Activated CD4-positive, CD25-positive, alpha-beta regulatory T cell (primary cell): ENCODE data around the gene TNFRSF6B.

ENCODE experiments used
- DNase-seq, 4 experiments: peaks; one replicate each; lab custom pipeline; 2025; lab: John Stamatoyannopoulos, UW

The TNFRSF6B gene

DNA sequence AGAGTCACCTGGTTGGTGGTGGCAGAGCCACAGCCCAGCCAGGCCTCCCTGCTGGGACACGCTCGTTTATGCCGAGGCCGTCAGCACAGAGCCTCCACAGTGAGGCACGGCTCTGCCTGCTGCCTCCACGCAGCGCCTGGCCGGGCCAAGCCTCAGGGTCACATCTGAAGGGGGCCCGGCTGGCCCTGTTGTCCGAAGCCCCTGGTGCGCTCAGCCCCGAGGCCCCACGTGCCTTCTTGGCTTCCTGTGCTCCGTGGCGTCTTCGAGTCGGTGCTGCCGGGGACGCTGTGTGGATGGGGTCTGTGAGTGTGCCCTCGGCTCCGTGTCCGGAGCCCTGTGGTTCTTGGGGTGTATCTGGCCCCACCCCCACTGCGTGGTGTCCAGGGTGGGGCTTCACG, 10.4 kb upstream of the TNFRSF6B start:
- DNase-seq, result no peak

DNA sequence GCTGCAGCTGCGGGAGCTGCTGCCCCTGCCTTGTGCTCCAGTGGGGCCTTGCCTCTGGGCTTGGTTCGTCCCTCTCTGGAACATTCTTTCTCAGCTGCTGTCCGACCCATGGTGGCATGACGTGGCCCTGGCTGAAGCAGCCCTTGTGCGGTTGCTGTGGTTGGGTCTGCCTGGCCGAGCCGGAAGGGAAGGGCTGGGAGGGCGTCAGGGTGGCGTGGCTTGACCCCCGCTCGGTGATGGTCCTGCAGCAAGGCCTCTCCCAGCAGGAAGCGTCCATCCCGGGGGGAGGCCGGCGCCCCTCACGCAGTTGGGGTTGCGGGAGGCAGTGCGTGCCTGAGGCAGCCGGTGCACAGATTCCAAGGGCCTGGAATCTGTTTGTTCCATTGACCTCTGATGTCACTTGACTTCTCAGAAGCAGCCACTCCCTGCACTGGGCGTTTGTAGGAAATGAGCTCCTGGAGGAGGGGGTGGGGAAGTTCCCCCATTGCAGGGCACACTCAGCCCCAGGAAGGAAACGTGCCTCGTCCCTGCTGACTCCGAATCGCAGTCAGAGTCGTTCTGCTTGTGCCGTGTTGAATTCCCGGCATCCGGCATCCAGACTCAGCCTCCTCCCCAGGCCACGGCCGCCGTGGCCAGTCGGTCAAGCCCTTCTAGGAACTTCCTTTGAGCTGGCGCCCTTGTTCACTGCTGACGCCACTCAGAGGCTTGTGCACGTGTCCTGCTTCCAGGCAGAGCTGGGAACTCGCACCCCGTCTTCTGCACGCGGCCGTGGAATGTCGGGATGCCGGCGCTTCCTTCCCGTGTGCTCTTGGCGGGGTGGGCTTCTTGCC, 9.7 kb upstream of the TNFRSF6B start:
- no peak for DNase-seq

DNA sequence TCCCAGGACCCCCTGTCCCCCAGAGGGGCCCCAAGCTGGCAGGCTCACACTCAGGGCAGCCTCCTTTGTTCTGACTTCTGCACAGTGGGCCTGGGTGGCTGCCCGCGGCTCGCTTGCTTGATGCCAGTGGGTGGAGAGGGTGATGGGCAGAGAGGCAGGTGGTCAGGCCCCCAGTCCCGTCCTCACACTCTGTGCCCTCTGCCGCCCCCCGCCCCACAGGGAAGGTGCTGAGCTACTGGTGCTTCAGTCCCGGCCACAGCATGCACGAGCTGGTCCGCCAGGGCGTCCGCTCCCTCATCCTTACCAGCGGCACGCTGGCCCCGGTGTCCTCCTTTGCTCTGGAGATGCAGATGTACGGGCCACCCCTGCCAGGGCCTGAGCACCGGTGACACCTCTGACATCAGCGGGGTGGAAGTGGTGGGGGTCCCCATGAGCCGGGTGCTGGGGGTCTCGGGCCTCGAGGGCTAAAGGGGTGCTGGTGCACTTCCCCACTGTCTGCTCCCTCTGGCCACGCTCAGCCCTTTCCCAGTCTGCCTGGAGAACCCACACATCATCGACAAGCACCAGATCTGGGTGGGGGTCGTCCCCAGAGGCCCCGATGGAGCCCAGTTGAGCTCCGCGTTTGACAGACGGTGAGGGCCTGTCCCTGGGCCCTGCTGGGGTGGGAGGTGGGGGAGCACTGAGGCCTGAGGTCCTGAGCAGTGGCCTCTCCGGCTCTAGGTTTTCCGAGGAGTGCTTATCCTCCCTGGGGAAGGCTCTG, 8.9 kb upstream of the TNFRSF6B start:
- no peak for DNase-seq

DNA sequence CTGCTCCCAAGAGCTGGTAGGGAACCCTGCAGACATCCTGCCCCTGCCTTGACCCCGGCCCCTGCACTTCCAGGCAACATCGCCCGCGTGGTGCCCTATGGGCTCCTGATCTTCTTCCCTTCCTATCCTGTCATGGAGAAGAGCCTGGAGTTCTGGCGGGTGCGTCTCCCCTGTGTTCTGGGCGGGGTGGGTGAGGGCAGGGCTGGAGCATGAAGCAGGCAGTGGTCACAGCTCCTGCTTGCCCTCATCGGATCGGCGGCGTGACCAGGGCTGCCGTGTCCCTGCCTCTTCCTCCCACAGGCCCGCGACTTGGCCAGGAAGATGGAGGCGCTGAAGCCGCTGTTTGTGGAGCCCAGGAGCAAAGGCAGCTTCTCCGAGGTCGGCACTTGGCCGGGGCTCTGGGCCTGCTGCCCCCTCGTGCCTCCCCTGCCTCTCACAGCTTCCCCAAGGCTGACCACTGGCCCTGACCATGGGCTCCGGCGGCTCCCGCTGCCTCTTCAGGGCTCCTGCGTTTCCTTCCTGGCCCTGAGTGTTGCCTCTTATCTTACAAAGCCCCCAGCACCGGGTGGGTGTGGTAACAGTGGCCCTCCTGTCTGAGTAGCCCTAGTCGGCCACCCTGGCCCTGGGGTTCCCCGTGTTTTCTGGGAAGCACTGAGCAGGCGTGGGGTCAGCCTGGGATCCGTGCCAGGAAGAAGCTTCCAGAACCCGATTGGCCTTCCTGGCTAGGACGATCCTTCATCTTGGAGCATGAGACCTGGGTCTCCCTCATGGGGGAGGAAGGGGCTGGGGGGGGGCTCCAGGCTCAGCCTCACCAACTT, 8.0 kb upstream of the TNFRSF6B start:
- DNase-seq, result no peak

DNA sequence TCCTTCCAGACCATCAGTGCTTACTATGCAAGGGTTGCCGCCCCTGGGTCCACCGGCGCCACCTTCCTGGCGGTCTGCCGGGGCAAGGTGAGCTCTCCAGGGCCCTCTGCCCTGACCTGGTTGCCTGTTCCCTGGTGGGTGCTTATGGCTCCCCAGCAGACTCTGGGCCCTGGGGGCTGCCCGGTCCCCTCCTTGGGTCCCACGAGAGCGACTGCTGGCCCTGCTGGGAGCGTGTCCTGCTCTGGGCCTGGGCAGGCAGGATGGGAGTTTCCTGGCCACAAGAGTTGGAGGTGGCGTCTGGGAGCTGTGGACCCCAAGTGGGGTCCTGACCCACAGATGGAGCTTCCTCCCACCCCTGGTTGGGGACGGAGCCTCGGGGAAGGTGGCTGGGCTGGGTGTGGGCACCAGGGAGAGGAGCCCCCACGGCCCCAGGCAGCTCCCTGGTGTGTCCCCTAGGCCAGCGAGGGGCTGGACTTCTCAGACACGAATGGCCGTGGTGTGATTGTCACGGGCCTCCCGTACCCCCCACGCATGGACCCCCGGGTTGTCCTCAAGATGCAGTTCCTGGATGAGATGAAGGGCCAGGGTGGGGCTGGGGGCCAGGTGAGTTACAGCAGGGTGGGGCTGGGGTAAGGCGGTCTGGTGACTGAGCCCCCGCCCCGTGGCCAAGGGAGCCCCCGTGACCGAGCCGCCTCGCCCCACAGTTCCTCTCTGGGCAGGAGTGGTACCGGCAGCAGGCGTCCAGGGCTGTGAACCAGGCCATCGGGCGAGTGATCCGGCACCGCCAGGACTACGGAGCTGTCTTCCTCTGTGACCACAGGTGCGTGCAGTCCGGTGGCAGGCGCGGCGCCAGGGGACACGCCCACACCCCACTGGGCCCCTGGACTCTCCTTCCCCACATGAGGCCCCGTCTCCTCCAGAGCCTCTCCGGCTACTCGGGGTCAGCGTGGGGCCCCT, 7.1 kb upstream of the TNFRSF6B start:
- DNase-seq, result no peak

DNA sequence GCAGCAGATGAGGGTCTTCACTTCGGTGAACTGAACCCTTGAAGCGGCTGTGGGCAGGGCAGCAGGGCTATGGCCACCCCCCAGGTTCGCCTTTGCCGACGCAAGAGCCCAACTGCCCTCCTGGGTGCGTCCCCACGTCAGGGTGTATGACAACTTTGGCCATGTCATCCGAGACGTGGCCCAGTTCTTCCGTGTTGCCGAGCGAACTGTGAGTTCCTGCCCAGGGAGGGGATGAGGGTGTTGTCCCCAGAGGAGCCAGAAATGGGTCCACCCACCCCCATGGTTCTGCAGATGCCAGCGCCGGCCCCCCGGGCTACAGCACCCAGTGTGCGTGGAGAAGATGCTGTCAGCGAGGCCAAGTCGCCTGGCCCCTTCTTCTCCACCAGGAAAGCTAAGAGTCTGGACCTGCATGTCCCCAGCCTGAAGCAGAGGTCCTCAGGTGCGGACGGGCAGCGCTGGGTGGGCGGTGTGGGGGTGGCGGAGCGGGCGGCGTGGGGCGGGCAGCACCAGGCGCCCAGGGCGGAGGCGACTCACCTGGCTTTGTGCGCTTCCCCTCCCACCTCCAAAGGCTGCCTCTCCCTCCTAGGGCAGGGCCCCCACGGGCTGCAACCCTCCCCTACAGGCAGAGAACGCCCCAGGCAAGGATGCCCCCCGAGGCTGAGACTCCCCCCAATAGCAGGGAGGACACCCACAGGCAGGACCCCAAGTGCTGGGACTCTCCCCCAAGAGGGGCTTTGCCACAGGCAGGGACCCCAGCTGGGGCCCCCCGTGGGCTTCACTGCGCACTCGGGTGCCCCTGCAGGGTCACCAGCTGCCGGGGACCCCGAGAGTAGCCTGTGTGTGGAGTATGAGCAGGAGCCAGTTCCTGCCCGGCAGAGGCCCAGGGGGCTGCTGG, 6.2 kb upstream of the TNFRSF6B start:
- DNase-seq, result no peak

DNA sequence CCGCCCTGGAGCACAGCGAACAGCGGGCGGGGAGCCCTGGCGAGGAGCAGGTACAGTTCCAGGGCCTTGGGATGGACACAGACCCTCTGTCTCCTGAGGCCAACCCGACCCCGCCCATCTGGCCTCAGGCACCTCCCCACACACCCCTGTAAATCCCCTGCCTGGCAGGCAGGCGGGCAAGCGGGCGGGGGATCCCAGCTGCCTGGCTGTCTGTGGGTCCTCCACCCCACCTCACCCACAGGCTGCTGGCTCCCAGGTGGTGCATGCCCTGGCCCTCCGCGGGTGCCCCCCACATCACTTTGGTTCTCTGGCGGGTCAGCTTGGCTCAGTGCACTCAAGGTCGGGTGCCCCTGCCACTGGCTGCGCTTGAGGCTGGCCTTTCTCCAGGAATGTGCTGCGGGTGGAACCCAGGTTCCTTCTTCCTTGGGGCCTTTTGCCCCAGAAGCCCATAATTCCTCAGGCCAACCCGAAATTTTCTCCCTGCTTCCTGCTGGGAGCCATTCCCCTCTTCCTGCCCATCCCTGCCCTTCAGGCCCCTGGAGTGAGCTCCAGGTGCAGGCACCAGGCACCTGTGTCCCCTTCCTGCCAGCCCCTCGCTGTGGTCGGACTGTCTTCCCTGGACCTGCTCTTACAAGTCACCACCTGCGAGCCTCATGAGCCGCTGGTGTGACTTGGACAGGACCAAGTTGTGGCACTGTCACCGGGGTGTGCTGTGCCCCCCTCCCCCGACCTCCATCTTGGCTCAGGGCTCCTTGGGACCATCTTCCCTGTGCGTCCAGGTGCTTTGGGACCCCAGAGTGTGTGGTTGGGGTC, 5.3 kb upstream of the TNFRSF6B start:
- DNase-seq, result no peak

DNA sequence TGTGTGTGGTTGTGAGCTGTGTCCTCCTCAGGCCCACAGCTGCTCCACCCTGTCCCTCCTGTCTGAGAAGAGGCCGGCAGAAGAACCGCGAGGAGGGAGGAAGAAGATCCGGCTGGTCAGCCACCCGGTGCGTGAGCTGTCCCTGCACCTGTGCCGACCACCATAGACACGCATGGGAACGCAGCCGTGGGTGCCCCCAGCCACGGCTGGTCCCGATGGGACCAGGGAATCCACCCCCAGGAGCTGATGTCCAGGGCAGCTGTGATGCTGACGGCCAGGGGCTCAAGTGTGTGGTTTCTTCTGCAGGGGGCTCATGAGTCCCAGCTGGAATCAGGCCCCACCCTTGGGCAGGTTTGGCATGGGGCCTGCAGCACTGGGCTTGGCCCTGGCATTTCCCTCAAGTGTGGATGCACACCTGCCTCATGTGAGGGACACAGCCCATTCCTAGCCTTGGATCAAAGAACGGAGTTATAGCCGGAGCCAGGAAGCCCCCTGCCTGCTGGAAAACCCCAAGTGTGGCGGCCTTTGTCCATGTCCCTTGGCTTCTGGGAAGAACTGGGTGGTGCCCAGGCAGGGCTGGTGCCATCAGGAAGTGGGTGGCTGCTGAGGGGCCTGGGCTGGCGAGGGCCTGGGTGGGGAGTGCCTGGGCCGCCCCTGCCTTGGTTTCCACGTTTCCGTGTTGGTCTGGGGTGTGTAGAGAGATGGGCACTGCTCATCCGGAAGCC, 4.6 kb upstream of the TNFRSF6B start:
- DNase-seq, result no peak

DNA sequence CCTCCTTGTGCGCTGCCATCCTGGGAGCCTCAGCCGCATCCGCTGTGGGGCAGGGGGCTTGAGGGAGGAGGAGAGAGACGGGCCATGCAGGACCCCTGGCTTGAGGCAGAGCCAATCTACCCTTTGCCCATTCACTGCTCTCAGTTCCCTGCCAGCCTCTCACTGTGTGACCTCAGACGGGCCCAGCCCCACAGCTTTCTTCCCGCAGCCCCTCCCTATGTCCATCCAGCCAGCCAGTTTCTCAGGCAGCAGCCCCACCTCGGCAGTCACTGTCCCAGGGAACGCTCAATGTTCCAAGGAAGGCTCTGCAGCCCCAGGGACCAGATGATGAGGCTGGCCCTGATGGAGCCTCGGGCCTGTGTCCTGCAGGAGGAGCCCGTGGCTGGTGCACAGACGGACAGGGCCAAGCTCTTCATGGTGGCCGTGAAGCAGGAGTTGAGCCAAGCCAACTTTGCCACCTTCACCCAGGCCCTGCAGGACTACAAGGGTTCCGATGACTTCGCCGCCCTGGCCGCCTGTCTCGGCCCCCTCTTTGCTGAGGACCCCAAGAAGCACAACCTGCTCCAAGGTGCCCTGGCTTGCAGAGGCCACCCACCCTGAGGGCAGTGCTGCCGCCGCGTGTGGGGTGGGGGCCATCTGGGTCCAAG, 3.9 kb upstream of the TNFRSF6B start:
- DNase-seq, result no peak

DNA sequence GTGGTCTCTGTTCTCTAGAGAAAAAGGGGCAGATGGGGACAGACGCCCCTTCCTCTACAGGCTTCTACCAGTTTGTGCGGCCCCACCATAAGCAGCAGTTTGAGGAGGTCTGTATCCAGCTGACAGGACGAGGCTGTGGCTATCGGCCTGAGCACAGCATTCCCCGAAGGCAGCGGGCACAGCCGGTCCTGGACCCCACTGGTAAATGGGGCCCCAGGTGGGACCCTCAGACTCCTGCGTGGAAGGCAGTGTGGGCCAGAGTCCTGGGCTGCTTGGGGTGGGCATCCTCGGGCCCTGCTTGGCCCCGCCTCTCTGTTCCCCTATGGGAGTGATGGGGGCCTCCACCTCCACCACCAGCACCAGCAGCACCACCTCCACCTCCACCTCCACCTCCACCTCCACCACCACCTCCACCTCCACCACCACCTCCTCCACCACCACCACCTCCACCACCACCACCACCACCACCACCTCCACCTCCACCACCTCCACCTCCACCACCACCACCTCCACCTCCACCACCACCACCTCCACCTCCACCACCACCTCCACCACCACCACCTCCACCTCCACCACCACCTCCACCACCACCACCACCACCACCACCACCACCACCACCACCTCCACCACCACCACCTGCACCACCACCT, 3.2 kb upstream of the TNFRSF6B start:
- no peak for DNase-seq

DNA sequence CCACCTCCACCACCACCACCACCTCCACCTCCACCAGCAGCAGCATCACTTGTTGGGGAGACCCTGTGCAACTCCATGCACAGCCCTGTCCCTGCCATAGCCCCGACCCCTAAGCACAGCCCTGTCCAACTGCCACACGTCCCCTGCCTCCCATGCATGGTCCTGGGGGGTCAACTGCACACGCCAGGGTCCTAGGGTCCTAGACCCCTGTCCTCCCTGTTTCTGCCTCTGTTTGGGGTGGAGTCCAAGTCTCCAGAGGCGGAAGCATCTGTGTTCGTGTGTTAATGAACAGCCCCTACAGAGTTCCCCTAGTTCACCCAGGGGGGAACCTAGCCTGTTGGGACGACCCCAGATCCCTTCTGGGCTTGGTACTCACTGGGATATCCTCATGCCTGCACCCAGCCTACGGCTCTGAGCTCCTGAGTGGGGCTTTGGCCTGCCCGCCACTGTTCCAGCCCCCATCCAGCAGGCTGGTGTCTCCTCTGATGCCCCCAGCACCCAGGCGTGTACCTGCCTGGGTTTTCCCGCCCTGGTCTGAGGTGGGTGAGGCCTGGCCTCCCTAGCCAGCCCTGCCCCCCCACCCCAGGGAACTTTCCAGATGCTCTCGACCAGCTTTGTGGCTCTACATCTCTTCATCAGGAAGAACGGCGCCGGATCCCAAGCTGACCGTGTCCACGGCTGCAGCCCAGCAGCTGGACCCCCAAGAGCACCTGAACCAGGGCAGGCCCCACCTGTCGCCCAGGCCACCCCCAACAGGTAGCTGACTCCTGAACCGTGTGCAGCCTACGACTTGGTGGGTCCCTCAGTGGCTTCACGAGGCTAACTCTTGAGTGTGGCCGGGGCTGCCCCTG, 2.5 kb upstream of the TNFRSF6B start:
- no peak for DNase-seq

DNA sequence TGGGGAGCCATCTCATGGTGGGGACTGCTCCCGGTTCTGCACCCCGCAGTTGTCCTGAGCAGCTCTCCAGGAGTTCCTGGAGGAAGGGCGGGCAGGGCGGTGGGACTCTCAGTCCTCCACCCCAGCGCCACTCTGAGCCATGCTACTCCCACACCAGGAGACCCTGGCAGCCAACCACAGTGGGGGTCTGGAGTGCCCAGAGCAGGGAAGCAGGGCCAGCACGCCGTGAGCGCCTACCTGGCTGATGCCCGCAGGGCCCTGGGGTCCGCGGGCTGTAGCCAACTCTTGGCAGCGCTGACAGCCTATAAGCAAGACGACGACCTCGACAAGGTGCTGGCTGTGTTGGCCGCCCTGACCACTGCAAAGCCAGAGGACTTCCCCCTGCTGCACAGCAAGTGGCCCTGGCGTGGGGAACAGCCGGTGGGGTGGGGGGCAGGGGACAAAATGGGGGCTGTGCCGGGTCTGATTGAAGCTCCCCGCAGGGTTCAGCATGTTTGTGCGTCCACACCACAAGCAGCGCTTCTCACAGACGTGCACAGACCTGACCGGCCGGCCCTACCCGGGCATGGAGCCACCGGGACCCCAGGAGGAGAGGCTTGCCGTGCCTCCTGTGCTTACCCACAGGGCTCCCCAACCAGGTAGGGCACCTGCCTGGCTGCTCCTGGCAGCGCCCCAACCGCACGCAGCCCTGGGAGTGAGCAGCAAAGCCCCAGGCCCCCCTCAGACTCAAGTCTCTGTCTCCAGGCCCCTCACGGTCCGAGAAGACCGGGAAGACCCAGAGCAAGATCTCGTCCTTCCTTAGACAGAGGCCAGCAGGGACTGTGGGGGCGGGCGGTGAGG, 1.6 kb upstream of the TNFRSF6B start:
- no peak for DNase-seq

DNA sequence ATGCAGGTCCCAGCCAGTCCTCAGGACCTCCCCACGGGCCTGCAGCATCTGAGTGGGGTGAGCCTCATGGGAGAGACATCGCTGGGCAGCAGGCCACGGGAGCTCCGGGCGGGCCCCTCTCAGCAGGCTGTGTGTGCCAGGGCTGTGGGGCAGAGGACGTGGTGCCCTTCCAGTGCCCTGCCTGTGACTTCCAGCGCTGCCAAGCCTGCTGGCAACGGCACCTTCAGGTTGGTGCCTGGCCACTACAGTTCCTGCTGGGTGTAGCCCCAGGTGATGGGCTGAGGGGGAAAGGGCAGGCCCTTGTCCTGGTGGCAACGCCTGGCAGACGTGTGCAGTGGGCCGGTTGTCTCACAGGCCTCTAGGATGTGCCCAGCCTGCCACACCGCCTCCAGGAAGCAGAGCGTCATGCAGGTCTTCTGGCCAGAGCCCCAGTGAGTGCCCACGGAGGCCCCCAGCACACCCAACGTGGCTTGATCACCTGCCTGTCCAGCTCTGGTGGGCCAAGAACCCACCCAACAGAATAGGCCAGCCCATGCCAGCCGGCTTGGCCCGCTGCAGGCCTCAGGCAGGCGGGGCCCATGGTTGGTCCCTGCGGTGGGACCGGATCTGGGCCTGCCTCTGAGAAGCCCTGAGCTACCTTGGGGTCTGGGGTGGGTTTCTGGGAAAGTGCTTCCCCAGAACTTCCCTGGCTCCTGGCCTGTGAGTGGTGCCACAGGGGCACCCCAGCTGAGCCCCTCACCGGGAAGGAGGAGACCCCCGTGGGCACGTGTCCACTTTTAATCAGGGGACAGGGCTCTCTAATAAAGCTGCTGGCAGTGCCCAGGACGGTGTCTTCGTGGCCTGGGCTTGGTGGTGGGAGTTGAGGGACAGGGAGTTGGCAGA, 787 bp upstream of the TNFRSF6B start:
- DNase-seq, result no peak

DNA sequence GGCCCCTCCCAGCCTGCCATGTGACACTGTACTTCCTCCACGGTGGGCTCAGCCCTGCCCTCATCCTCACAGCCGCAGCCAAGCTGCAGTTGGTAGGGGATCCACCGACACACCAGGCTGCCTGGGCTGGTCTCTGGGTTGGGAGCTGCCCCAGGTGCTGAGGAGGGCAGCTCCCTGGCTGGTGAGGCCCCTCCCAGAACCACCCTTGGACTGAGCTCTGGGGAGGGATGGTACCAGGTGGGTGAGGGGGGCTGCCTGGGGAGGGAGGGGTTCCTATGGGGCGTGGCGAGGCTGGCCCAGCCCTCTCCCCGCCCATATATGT, 185 bp upstream of the TNFRSF6B start:
- DNase-seq, result no peak

DNA sequence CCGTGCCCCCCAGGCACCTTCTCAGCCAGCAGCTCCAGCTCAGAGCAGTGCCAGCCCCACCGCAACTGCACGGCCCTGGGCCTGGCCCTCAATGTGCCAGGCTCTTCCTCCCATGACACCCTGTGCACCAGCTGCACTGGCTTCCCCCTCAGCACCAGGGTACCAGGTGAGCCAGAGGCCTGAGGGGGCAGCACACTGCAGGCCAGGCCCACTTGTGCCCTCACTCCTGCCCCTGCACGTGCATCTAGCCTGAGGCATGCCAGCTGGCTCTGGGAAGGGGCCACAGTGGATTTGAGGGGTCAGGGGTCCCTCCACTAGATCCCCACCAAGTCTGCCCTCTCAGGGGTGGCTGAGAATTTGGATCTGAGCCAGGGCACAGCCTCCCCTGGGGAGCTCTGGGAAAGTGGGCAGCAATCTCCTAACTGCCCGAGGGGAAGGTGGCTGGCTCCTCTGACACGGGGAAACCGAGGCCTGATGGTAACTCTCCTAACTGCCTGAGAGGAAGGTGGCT, 960 bp downstream of the TNFRSF6B start:
- no peak for DNase-seq
